Measurements from ENCODE around the gene CADPS.

GRCh38 chr3:62809369-62809768, 65.8 kb downstream of the CADPS start:
- no peak for TF ChIP-seq CTCF (IDR thresholded peaks at IDR 0.05)
- no peak for TF ChIP-seq POLR2AphosphoS5 (IDR thresholded peaks at IDR 0.05)
